T47D (cell line): Measurements from ENCODE around the gene PRSS27.

Source experiments
- DNase-seq, 2 experiments: peaks; one replicate each; pipeline versions ENCODE4 v3.0.0 to v3.0.0-alpha.2; 2011 to 2012; ENCODE audit warnings: low read depth in 1 of 2, low spot score in 1 of 2
- JUND ChIP-seq: IDR thresholded peaks from 2 replicates; pipeline ENCODE4 v1.6.1; 2012; ENCODE audit warnings: low read depth
- in situ Hi-C: cut with HindIII; loops from 2 replicates; pipeline ENCODE4 v1.10.0; 2016; ENCODE audit warnings: low sequenced_read_pairs, low pct_unique_long_range_greater_than_20kb

Gene PRSS27

DNA sequence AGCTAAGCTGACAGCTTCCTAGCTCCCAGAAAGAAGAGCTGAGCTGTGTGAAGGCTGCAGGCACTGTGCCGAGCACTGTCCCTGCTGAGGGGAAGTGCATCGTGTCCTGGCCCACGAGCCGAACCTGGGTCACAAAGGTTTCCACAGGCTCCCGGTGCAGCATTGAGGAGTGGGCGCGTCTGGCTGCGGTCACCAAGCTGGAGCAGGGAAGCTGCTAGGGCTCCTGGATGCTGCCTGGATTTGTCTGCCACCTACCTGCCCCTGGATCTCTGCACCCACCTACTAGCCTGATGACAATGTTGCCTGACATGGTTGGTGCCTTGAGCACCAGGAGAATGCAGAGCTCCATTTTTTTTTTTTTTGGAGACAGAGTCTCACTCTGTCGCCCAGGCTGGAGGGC lies 25.9 kb upstream of the PRSS27 start:
- in situ Hi-C loops, result no loop called here
- DNase-seq, result no peak
- TF ChIP-seq JUND, result no peak

- in situ Hi-C loops, result no loop called here
- TF ChIP-seq JUND, result no peak
- DNase-seq, result no peak
These were observed 25.3 kb upstream of the PRSS27 start for GRCh38 chr16:2745116-2745890.

DNA sequence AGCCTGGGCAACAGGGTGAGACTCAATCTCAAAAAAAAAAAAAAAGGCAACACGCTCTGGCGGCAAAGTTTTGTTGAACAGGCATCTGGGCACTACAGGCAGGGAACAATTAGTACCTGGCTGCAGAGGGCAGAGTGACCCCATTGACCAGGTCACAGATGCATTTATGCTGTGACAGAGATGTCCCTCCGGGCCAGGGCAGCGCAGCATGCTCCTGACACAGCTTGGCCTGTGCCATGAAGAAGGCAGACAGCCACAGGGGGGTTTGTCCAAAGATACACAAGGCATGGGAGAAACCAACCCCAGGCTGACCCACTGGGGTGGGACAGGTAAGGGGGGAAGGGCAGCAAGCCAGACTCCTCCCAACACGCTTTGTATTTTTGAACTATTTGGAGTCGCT lies 24.7 kb upstream of the PRSS27 start:
- TF ChIP-seq JUND, result no peak
- peak in 1 of 2 experiments; percentile 43 for DNase-seq
- in situ Hi-C loops, result no loop called here

GRCh38 chr16:2743007-2743810 lies 23.2 kb upstream of the PRSS27 start:
- in situ Hi-C loops, result no loop called here
- no peak for TF ChIP-seq JUND
- DNase-seq, result no peak

GRCh38 chr16:2742323-2743006 lies 22.4 kb upstream of the PRSS27 start:
- in situ Hi-C loops, result no loop called here
- TF ChIP-seq JUND, result no peak
- DNase-seq, result no peak

- DNase-seq, result no peak
- TF ChIP-seq JUND, result no peak
- in situ Hi-C loops, result no loop called here
These were observed 21.1 kb upstream of the PRSS27 start for GRCh38 chr16:2741168-2741567.

- in situ Hi-C loops, result no loop called here
- TF ChIP-seq JUND, result no peak
- no peak for DNase-seq
These were observed 20.5 kb upstream of the PRSS27 start for GRCh38 chr16:2740476-2740875.

GRCh38 chr16:2739625-2740430 lies 19.8 kb upstream of the PRSS27 start:
- in situ Hi-C loops, result no loop called here
- DNase-seq, result no peak
- TF ChIP-seq JUND, result no peak

DNA sequence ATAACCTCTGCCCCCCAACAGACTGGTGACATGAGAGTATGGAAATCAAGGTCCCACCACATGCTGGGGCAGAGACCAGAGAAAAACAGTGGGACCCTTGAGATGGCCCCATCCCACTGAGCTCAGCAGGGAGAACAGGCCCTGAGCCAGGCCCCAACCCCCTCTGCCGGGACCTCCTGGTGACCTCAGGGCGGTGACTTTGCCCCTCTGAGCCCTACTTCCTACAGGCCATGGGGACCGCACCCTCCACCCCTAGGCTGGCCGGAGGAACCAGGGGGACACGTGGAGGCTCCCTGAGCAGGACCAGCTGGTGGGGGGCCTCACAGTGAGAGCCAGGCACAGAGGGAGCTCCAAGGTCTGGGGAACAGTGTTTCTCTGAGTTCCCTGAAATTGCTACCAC lies 18.6 kb upstream of the PRSS27 start:
- DNase-seq, result no peak
- in situ Hi-C loops, result no loop called here
- no peak for TF ChIP-seq JUND

DNA sequence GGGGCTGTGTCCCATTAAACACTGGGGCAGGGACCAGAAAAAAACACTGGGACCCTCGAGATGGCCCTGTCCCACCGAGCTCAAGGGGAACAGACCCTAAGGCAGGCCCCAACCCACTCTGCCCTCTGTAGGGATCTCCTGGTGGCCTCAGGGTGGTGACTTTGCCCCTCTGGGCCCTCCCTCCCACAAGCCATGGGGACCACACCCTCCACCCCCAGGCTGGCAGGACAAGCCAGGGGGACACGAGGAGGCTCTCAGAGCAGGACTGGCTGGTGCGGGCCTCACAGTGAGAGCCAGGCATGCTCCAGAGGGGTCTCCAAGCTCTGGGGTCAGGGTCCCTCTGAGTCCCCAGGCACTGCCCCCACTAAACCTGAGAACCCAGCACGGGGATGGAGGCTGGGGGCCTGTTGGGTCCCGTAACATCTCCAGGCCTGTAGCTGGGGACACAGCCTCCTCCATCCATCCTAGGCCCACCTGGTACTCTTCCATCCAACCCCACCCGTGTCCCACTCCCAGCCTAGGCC lies 17.9 kb upstream of the PRSS27 start:
- no peak for DNase-seq
- in situ Hi-C loops, result no loop called here
- no peak for TF ChIP-seq JUND

DNA sequence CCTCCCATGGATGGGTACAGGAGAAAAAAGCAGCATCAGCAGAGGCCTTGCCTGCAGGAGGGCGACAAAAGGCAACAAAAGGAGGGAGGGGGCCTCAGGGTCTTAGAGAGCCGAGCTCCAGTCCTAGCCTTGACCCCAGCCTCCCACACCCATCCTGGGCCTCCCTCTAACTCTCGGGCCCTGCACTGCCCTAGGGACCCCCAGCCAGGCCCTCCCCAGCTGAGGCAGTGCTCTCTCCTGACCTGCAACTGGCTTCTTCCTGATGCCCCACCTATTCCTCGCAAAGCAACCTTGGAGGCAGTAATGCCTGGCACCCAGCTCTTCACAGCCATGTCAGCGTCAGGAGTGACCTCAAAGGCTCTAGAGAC lies 17.2 kb upstream of the PRSS27 start:
- no peak for TF ChIP-seq JUND
- DNase-seq, result no peak
- in situ Hi-C loops, result no loop called here
